GM20431 (cell line): ENCODE data around the gene EN2.

Experiments
- in situ Hi-C: fragments of 300-500 bp; cut with MseI, MboI; formaldehyde crosslinking; loops from one replicate; pipeline ENCODE4 v1.15.0; 2020; ENCODE audit warnings: low sequenced_read_pairs; ENCODE audit not compliant: unreplicated experiment

Gene EN2

GRCh38 chr7:155461631-155462030 lies 3.7 kb downstream of the EN2 start:
- in situ Hi-C loops = no loop called here

GRCh38 chr7:155462163-155462735 lies 4.3 kb downstream of the EN2 start:
- in situ Hi-C loops = no loop called here

- in situ Hi-C loops = no loop called here
Measured at GRCh38 chr7:155463114-155463811, 5.3 kb downstream of the EN2 start.

GRCh38 chr7:155464183-155464582 lies 6.3 kb downstream of the EN2 start:
- in situ Hi-C loops = no loop called here

GRCh38 chr7:155464948-155465739 lies 7.2 kb downstream of the EN2 start:
- in situ Hi-C loops = no loop called here

- in situ Hi-C loops = no loop called here
Measured at GRCh38 chr7:155465761-155466141, 7.8 kb downstream of the EN2 start.

- in situ Hi-C loops = no loop called here
Measured at GRCh38 chr7:155466142-155466813, 8.3 kb downstream of the EN2 start.

GRCh38 chr7:155466814-155467733 lies 9.1 kb downstream of the EN2 start:
- in situ Hi-C loops = no loop called here

GRCh38 chr7:155467846-155468784 lies 10.2 kb downstream of the EN2 start:
- in situ Hi-C loops = no loop called here

- in situ Hi-C loops = no loop called here
Measured at GRCh38 chr7:155468785-155469148, 10.8 kb downstream of the EN2 start.

- in situ Hi-C loops = no loop called here
Measured at GRCh38 chr7:155469311-155470185, 11.6 kb downstream of the EN2 start.

- in situ Hi-C loops = no loop called here
Measured at GRCh38 chr7:155470186-155470487, 12.2 kb downstream of the EN2 start.

GRCh38 chr7:155470686-155471638 lies 13.0 kb downstream of the EN2 start:
- in situ Hi-C loops = no loop called here

GRCh38 chr7:155471718-155472117 lies 13.8 kb downstream of the EN2 start:
- in situ Hi-C loops = no loop called here

- in situ Hi-C loops = no loop called here
Measured at GRCh38 chr7:155477476-155477875, 19.5 kb downstream of the EN2 start.

GRCh38 chr7:155481764-155482163 lies 23.8 kb downstream of the EN2 start:
- in situ Hi-C loops = no loop called here
